NCI-H187 treated with DMSO at 0.1 percent for 48 hours (cell line): ENCODE data around the gene S1PR2.
"Not testable (repeated sequence)": the region's sequence is repeated elsewhere in the genome, so short reads cannot be mapped to it uniquely, and the experiment has no call there.

Experiments used
- DNase-seq: peaks from one replicate; lab custom pipeline; 2025; lab: John Stamatoyannopoulos, UW

The S1PR2 gene

GRCh38 chr19:10224337-10224736 lies 6.8 kb downstream of the S1PR2 start:
- DNase-seq: no peak

- no peak for DNase-seq
Measured at GRCh38 chr19:10223488-10224213, 7.5 kb downstream of the S1PR2 start.

GRCh38 chr19:10222201-10222890 lies 8.8 kb downstream of the S1PR2 start:
- DNase-seq: no peak

GRCh38 chr19:10220695-10221094 lies 10.4 kb downstream of the S1PR2 start:
- DNase-seq: no peak

GRCh38 chr19:10219678-10220077 lies 11.5 kb downstream of the S1PR2 start:
- DNase-seq: no peak

- DNase-seq: no peak
Measured at GRCh38 chr19:10217085-10217484, 14.0 kb downstream of the S1PR2 start.

GRCh38 chr19:10214784-10215183 lies 16.3 kb downstream of the S1PR2 start:
- no peak for DNase-seq

GRCh38 chr19:10211691-10212090 lies 19.4 kb downstream of the S1PR2 start:
- no peak for DNase-seq

- DNase-seq: no peak
Measured at GRCh38 chr19:10211061-10211460, 20.1 kb downstream of the S1PR2 start.

- no peak for DNase-seq
Measured at GRCh38 chr19:10209315-10209714, 21.8 kb downstream of the S1PR2 start.

GRCh38 chr19:10207026-10207425 lies 24.1 kb downstream of the S1PR2 start:
- no peak for DNase-seq

- no peak for DNase-seq
Measured at GRCh38 chr19:10206226-10206885, 24.8 kb downstream of the S1PR2 start.

- no peak for DNase-seq
Measured at GRCh38 chr19:10205636-10206035, 25.5 kb downstream of the S1PR2 start.

- no peak for DNase-seq
Measured at GRCh38 chr19:10203686-10204085, 27.4 kb downstream of the S1PR2 start.

GRCh38 chr19:10201176-10201575 lies 30.0 kb downstream of the S1PR2 start:
- no peak for DNase-seq

- DNase-seq: not testable (repeated sequence)
Measured at GRCh38 chr19:10200101-10200500, 31.0 kb downstream of the S1PR2 start.

- DNase-seq: not testable (repeated sequence)
Measured at GRCh38 chr19:10198889-10199644, 32.1 kb downstream of the S1PR2 start.

GRCh38 chr19:10195199-10195519 lies 36.0 kb downstream of the S1PR2 start:
- no peak for DNase-seq

GRCh38 chr19:10194500-10195198 lies 36.5 kb downstream of the S1PR2 start, which contains the start of gene DNMT1:
DNMT1 (minus strand) TSS chr19:10194953; CDS start chr19:10194899, 54 bp downstream.
- DNase-seq: peak; percentile 58

- DNase-seq: no peak
Measured at GRCh38 chr19:10193790-10194499, 37.2 kb downstream of the S1PR2 start.

- no peak for DNase-seq
Measured at GRCh38 chr19:10192922-10193321, 38.2 kb downstream of the S1PR2 start.
